Fibroblast of the aortic adventitia (primary cell): ENCODE measurements around the gene GNA12. TPM values are rescaled to one million over a fixed set of nuclear protein-coding genes. Genes with fewer than 3 reads are reported as not detected.

Experiments used
- DNase-seq: peaks from one replicate; pipeline ENCODE4 v3.0.0-alpha.2; 2010; ENCODE audit warnings: low read depth
- H3K4me3 ChIP-seq: 2 replicates; pipeline ENCODE4 v1.5.1; 2011; ENCODE audit warnings: low read depth, mild to moderate bottlenecking, control low read depth, low read length, moderate library complexity
- total RNA-seq: library from RNA; depleted of rRNA; stranded (reverse); fragments of >200 nt; gene quantifications from 2 replicates; pipeline ENCODE4 v1.2.3, GENCODE V29; 2012; ENCODE audit warnings: low replicate concordance
- TF ChIP-seq, protein P1 (sequence below): IDR thresholded peaks from 2 replicates; pipeline ENCODE4 v1.5.1; 2011; ENCODE audit warnings: mild to moderate bottlenecking, low read length, control low read depth, inconsistent platforms; ENCODE audit not compliant: insufficient read depth

GNA12 gene
- total RNA-seq, 1 donor: 16.2 TPM

DNA sequence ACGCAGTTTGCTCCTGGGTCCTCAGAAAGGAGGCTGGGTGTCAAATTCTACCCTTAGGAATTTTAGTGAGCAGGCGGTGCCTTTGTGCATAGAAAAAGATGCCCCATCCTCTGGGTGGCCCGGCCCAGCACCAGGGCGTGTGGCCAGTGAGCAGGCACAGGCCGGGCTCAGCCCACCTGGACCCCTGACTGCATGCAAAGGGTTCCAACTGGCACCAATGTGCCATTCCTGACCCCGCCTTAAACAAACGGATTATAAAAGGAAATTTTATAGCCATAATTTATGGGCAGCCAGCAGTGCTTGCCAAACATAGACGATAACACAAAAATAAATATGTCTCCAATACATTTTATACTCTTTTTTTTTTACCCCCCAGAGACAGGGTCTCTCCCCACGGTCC lies 40.1 kb upstream of the GNA12 start:
- H3K4me3 ChIP-seq: no peak overlapping the region
- TF ChIP-seq, protein P1, sequence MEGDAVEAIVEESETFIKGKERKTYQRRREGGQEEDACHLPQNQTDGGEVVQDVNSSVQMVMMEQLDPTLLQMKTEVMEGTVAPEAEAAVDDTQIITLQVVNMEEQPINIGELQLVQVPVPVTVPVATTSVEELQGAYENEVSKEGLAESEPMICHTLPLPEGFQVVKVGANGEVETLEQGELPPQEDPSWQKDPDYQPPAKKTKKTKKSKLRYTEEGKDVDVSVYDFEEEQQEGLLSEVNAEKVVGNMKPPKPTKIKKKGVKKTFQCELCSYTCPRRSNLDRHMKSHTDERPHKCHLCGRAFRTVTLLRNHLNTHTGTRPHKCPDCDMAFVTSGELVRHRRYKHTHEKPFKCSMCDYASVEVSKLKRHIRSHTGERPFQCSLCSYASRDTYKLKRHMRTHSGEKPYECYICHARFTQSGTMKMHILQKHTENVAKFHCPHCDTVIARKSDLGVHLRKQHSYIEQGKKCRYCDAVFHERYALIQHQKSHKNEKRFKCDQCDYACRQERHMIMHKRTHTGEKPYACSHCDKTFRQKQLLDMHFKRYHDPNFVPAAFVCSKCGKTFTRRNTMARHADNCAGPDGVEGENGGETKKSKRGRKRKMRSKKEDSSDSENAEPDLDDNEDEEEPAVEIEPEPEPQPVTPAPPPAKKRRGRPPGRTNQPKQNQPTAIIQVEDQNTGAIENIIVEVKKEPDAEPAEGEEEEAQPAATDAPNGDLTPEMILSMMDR: no peak
- no peak for DNase-seq

GRCh38 chr7:2883101-2883500 lies 39.0 kb upstream of the GNA12 start:
- no peak for DNase-seq
- TF ChIP-seq, protein P1: no peak
- no peak overlapping the region for H3K4me3 ChIP-seq

DNA sequence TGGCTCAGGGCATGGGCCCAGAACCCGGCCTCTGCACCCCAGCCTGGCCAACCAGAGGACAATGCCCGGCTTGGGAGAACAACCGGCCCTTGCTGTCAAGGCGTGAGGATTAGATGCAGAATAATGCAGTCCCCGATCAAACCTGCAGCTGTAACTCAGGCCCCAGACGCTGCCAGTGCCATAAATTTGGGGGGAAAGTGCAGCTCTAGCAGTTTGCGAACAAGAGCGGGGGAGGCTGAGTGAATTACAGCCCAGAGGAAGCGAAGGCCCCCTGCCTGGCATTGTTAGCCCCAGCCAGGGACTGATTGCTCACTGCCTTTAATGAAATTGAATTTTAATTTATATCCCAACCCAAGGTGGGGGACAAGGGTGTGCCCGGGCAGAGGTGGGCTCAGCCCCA lies 38.0 kb upstream of the GNA12 start:
- TF ChIP-seq, protein P1: no peak
- DNase-seq: no peak
- H3K4me3 ChIP-seq: no peak overlapping the region

DNA sequence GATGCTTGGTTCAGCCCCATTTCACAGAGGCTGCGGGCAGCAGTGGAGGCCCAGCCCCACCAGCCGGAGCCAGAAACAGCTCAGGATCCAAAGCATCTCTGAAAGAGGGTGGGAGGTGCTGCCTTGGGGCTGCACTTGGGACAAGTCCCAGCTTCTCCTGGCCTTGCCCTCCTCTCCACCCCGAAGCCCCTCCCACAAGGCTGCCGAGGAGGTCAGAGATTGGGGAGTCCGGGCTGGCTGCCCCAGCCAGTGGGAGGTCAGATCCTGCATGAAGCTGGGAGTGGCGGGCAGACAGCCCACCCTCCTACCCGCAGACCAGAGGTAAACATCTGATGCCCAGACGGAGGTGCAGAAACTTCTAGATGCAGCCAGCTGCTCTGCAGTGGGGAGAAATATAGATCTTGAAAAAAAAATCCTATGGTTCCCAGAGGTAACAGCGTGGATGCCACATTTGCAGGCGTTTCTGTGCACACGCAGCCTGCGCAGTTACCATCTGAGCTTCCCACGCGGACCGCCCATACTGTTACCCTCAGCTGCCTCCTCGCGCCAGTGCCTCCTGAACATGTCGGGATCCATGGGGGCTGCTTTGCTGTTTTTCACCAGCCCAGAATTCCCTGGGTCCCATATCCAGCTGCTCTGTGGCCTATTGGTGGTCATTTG lies 36.9 kb upstream of the GNA12 start:
- no peak for DNase-seq
- TF ChIP-seq, protein P1: no peak

DNA sequence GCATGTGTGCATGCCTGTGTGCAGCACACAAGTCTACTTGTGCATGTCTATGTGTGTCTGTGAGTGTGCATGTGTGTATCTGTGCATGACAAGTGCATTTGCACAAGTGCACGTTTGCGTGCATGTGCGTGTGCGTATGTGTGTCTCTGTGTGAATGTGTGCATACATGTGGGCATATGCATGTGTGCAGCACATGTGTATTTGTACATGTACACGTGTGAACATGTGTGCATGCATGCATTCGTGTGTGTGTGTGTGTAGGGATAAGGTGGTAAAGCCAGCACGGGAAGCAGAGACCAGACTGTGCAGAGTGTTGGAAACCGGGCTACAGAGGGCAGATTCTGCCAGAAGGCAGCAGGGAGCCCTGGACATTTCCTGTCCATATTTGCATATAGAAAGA lies 35.9 kb upstream of the GNA12 start:
- no peak overlapping the region for H3K4me3 ChIP-seq
- TF ChIP-seq, protein P1: no peak
- no peak for DNase-seq

More for the DNA sequence above, 36.9 kb upstream of the GNA12 start:
- H3K4me3 ChIP-seq: no peak overlapping the region

- no peak overlapping the region for H3K4me3 ChIP-seq
- DNase-seq: no peak
- TF ChIP-seq, protein P1: no peak
Measured at GRCh38 chr7:2879354-2879753, 35.2 kb upstream of the GNA12 start.

- DNase-seq: no peak
- H3K4me3 ChIP-seq: no peak overlapping the region
- TF ChIP-seq, protein P1: no peak
Measured at GRCh38 chr7:2878306-2878705, 34.2 kb upstream of the GNA12 start.
